Activated CD4-positive, alpha-beta memory T cell treated with anti-CD3 and anti-CD28 coated beads for 36 hours (primary cell): ENCODE results near the gene CAPN8. TPM values are rescaled to one million over a fixed set of nuclear protein-coding genes. Genes with fewer than 3 reads are reported as not detected.

ENCODE experiments used
- CTCF ChIA-PET: fragments of 350-600 bp; sonication (Branson Sonifier 250); formaldehyde crosslinking; loops from one replicate; lab custom pipeline; 2021; ENCODE audit warnings: antibody characterized with exemption, inconsistent platforms; lab: Charles Lee
- POLR2A ChIA-PET: fragments of 350-600 bp; sonication (Branson Sonifier 250); formaldehyde crosslinking; loops from one replicate; lab custom pipeline; 2021; ENCODE audit warnings: antibody characterized with exemption; lab: Charles Lee
- DNase-seq: peaks from one replicate; pipeline ENCODE4 v3.0.0-alpha.2; 2020
- H3K27ac Mint-ChIP-seq: one replicate; pipeline ENCODE4 v1.8.0; 2021; ENCODE audit warnings: mixed read lengths
- H3K27me3 Mint-ChIP-seq: one replicate; pipeline ENCODE4 v1.8.0; 2021; ENCODE audit warnings: mixed read lengths
- H3K36me3 Mint-ChIP-seq: one replicate; pipeline ENCODE4 v1.8.0; 2021; ENCODE audit warnings: mixed read lengths
- H3K4me1 Mint-ChIP-seq: one replicate; pipeline ENCODE4 v1.8.0; 2021; ENCODE audit warnings: low read depth, mixed read lengths
- H3K4me3 Mint-ChIP-seq: one replicate; pipeline ENCODE4 v1.8.0; 2021; ENCODE audit warnings: mild to moderate bottlenecking, mixed read lengths
- H3K9me3 Mint-ChIP-seq: one replicate; pipeline ENCODE4 v1.8.0; 2021; ENCODE audit warnings: mixed read lengths
- intact Hi-C: fragments of 100-400 bp; cut with micrococcal nuclease; formaldehyde crosslinking; loops from one replicate; pipeline ENCODE4 v1.15.1; 2023
- total RNA-seq, 2 experiments: library from RNA; stranded (reverse); gene quantifications; one replicate each; pipeline ENCODE4 v1.2.3, GENCODE V29; 2021

The CAPN8 gene
- total RNA-seq, 2 experiments from 2014 or later = not detected

GRCh38 chr1:223515421-223515820 lies 150.1 kb downstream of the CAPN8 start:
- ChIA-PET CTCF (interaction anchor here (1.3 kb wide), 1 partner anchor 15 kb away, joined by 5 read pairs; no protein-coding TSS in a partner anchor), POLR2A (interaction anchor here (0.9 to 1.1 kb wide), 2 partner anchors 11 to 15 kb away, joined by 3 read pairs; no protein-coding TSS in a partner anchor)
- no peak overlapping the region for H3K4me3 Mint-ChIP-seq
- peaks cover 8% of the 10 kb centered on the region for H3K9me3 Mint-ChIP-seq
- peak; percentile 65 for DNase-seq
- H3K27me3 Mint-ChIP-seq = no peaks in the 10 kb centered on the region
- intact Hi-C loops = loop anchor here (1.0 kb wide), 1 partner anchor 15 kb away; no protein-coding TSS in a partner anchor
- H3K27ac Mint-ChIP-seq = peak overlapping the region; percentile 77
- no peaks in the 10 kb centered on the region for H3K36me3 Mint-ChIP-seq
- peaks cover 45% of the 10 kb centered on the region for H3K4me1 Mint-ChIP-seq

- intact Hi-C loops = loop anchor here (1.0 kb wide), 1 partner anchor 14 kb away; no protein-coding TSS in a partner anchor
- Mint-ChIP-seq H3K27ac (peak overlapping the region; percentile 77), H3K4me3 (no peak overlapping the region), H3K9me3 (peaks cover 12% of the 10 kb centered on the region), H3K4me1 (peaks cover 45% of the 10 kb centered on the region), H3K36me3 (no peaks in the 10 kb centered on the region), H3K27me3 (no peaks in the 10 kb centered on the region)
- no peak for DNase-seq
- ChIA-PET POLR2A (no interaction called here), CTCF (interaction anchor here (1.0 kb wide), 1 partner anchor 16 kb away, joined by 3 read pairs; no protein-coding TSS in a partner anchor)
Measured at GRCh38 chr1:223514644-223515043, 150.9 kb downstream of the CAPN8 start.

- Mint-ChIP-seq H3K4me1 (peaks cover 41% of the 10 kb centered on the region), H3K9me3 (peaks cover 12% of the 10 kb centered on the region), H3K27me3 (no peaks in the 10 kb centered on the region), H3K4me3 (no peak overlapping the region), H3K36me3 (no peaks in the 10 kb centered on the region), H3K27ac (no peak overlapping the region)
- ChIA-PET CTCF (interaction anchor here (0.8 to 1.0 kb wide), 2 partner anchors 17 to 115 kb away, joined by 3 read pairs; no protein-coding TSS in a partner anchor), POLR2A (interaction anchor here (0.6 kb wide), 1 partner anchor 344 kb away, joined by 3 read pairs; no protein-coding TSS in a partner anchor)
- intact Hi-C loops = no loop called here
- no peak for DNase-seq
Measured at GRCh38 chr1:223513309-223513708, 152.2 kb downstream of the CAPN8 start.

GRCh38 chr1:223512057-223512456 lies 153.4 kb downstream of the CAPN8 start:
- POLR2A ChIA-PET = no interaction called here
- CTCF ChIA-PET = no interaction called here
- peaks cover 12% of the 10 kb centered on the region for H3K9me3 Mint-ChIP-seq
- H3K27ac Mint-ChIP-seq = no peak overlapping the region
- no peaks in the 10 kb centered on the region for H3K27me3 Mint-ChIP-seq
- DNase-seq = no peak
- peaks cover 41% of the 10 kb centered on the region for H3K4me1 Mint-ChIP-seq
- intact Hi-C loops = no loop called here
- H3K36me3 Mint-ChIP-seq = no peaks in the 10 kb centered on the region
- H3K4me3 Mint-ChIP-seq = no peak overlapping the region

GRCh38 chr1:223508796-223509195 lies 156.7 kb downstream of the CAPN8 start:
- H3K9me3 Mint-ChIP-seq = peaks cover 12% of the 10 kb centered on the region
- DNase-seq = no peak
- intact Hi-C loops = no loop called here

GRCh38 chr1:223504741-223505140 lies 160.8 kb downstream of the CAPN8 start:
- H3K27me3 Mint-ChIP-seq = no peaks in the 10 kb centered on the region
- no peak overlapping the region for H3K27ac Mint-ChIP-seq
- CTCF ChIA-PET = no interaction called here
- POLR2A ChIA-PET = no interaction called here
- DNase-seq = no peak
- H3K36me3 Mint-ChIP-seq = no peaks in the 10 kb centered on the region
- H3K4me1 Mint-ChIP-seq = peaks cover 7% of the 10 kb centered on the region
- H3K9me3 Mint-ChIP-seq = no peaks in the 10 kb centered on the region
- no peak overlapping the region for H3K4me3 Mint-ChIP-seq
- intact Hi-C loops = no loop called here

More at GRCh38 chr1:223508796-223509195, 156.7 kb downstream of the CAPN8 start:
- no peak overlapping the region for H3K4me3 Mint-ChIP-seq
- H3K4me1 Mint-ChIP-seq = peaks cover 9% of the 10 kb centered on the region
- POLR2A ChIA-PET = no interaction called here
- CTCF ChIA-PET = no interaction called here
- no peaks in the 10 kb centered on the region for H3K27me3 Mint-ChIP-seq
- H3K36me3 Mint-ChIP-seq = no peaks in the 10 kb centered on the region
- H3K27ac Mint-ChIP-seq = no peak overlapping the region

- Mint-ChIP-seq H3K4me3 (no peak overlapping the region), H3K36me3 (no peaks in the 10 kb centered on the region), H3K27me3 (no peaks in the 10 kb centered on the region), H3K4me1 (peaks cover 11% of the 10 kb centered on the region), H3K27ac (no peak overlapping the region), H3K9me3 (no peaks in the 10 kb centered on the region)
- ChIA-PET POLR2A (no interaction called here), CTCF (no interaction called here)
- intact Hi-C loops = no loop called here
- DNase-seq = no peak
Measured at GRCh38 chr1:223503348-223503747, 162.2 kb downstream of the CAPN8 start.

GRCh38 chr1:223500560-223501425 lies 164.7 kb downstream of the CAPN8 start:
- CTCF ChIA-PET = no interaction called here
- intact Hi-C loops = loop anchor here (1.0 kb wide), 1 partner anchor 15 kb away; no protein-coding TSS in a partner anchor
- H3K4me3 Mint-ChIP-seq = no peak overlapping the region

GRCh38 chr1:223496883-223497282 lies 168.6 kb downstream of the CAPN8 start:
- ChIA-PET POLR2A (no interaction called here), CTCF (no interaction called here)
- no peak overlapping the region for H3K4me3 Mint-ChIP-seq
- H3K9me3 Mint-ChIP-seq = no peaks in the 10 kb centered on the region
- no peak overlapping the region for H3K27ac Mint-ChIP-seq
- intact Hi-C loops = no loop called here
- H3K36me3 Mint-ChIP-seq = no peaks in the 10 kb centered on the region
- no peak for DNase-seq
- H3K27me3 Mint-ChIP-seq = no peaks in the 10 kb centered on the region
- peaks cover 11% of the 10 kb centered on the region for H3K4me1 Mint-ChIP-seq

More at GRCh38 chr1:223500560-223501425, 164.7 kb downstream of the CAPN8 start:
- H3K9me3 Mint-ChIP-seq = no peaks in the 10 kb centered on the region
- H3K4me1 Mint-ChIP-seq = peaks cover 11% of the 10 kb centered on the region
- H3K27me3 Mint-ChIP-seq = no peaks in the 10 kb centered on the region
- H3K27ac Mint-ChIP-seq = peak overlapping the region; percentile 25
- H3K36me3 Mint-ChIP-seq = no peaks in the 10 kb centered on the region
- peak; percentile 66 for DNase-seq
- POLR2A ChIA-PET = interaction anchor here (1.4 kb wide), 1 partner anchor 15 kb away, joined by 3 read pairs; no protein-coding TSS in a partner anchor

- intact Hi-C loops = no loop called here
- ChIA-PET CTCF (no interaction called here), POLR2A (no interaction called here)
- Mint-ChIP-seq H3K9me3 (no peaks in the 10 kb centered on the region), H3K36me3 (no peaks in the 10 kb centered on the region), H3K4me3 (no peak overlapping the region), H3K27ac (no peak overlapping the region), H3K27me3 (no peaks in the 10 kb centered on the region), H3K4me1 (peaks cover 5% of the 10 kb centered on the region)
- DNase-seq = no peak
Measured at GRCh38 chr1:223494926-223495645, 170.4 kb downstream of the CAPN8 start.

- no peaks in the 10 kb centered on the region for H3K4me1 Mint-ChIP-seq
- DNase-seq = no peak
- no peaks in the 10 kb centered on the region for H3K9me3 Mint-ChIP-seq
- no peaks in the 10 kb centered on the region for H3K27me3 Mint-ChIP-seq
- no peak overlapping the region for H3K4me3 Mint-ChIP-seq
- no peak overlapping the region for H3K27ac Mint-ChIP-seq
- CTCF ChIA-PET = no interaction called here
- H3K36me3 Mint-ChIP-seq = no peaks in the 10 kb centered on the region
- POLR2A ChIA-PET = no interaction called here
- intact Hi-C loops = no loop called here
Measured at GRCh38 chr1:223492044-223492443, 173.5 kb downstream of the CAPN8 start.
